ENCODE measurements around the gene CHRNA9.
"Not testable (repeated sequence)": the region's sequence is repeated elsewhere in the genome, so short reads cannot be mapped to it uniquely, and the experiment has no call there.

DNA sequence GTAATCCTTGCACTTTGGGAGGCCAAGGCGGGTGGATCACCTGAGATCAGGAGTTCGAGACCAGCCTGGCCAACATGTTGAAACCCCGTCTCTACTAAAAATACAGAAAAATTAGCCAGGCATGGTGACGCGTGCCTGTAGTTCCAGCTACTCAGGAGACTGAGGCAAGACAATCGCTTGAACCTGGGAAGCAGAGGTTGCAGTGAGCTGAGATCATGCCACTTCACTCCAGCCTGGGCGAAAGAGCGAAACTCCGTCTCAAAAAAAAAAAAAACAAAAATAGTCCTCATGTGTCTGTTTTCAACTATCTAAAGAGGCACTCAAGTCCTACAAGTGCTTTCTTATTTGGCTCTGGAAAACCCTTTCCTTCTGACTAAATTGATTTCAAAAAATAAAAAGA lies 57.1 kb downstream of the CHRNA9 start:
- not testable (repeated sequence) for TF ChIP-seq XRCC5 (optimal IDR thresholded peaks at IDR 0.05; ENCODE audit: low read length); HNRNPUL1 (IDR thresholded peaks at IDR 0.05; ENCODE audit: low read depth, low read length); ESRRA (CRISPR knock-in tag; IDR thresholded peaks at IDR 0.05; ENCODE audit: low read depth); ZNF232 (CRISPR knock-in tag; IDR thresholded peaks at IDR 0.05; ENCODE audit: borderline replicate concordance); MAFK (conservative IDR thresholded peaks at IDR 0.05 in 1 of 2, IDR thresholded peaks at IDR 0.05 in 1 of 2; ENCODE audit: low read length in 2 of 2)
- TF ChIP-seq, protein P1, sequence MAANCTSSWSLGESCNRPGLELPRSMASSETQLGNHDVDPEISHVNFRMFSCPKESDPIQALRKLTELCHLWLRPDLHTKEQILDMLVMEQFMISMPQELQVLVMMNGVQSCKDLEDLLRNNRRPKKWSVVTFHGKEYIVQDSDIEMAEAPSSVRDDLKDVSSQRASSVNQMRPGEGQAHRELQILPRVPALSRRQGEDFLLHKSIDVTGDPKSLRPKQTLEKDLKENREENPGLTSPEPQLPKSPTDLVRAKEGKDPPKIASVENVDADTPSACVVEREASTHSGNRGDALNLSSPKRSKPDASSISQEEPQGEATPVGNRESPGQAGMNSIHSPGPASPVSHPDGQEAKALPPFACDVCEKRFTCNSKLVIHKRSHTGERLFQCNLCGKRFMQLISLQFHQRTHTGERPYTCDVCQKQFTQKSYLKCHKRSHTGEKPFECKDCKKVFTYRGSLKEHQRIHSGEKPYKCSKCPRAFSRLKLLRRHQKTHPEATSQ (CRISPR knock-in tag; IDR thresholded peaks at IDR 0.05; ENCODE audit: borderline replicate concordance) = not testable (repeated sequence)
- TF ChIP-seq, protein P2, sequence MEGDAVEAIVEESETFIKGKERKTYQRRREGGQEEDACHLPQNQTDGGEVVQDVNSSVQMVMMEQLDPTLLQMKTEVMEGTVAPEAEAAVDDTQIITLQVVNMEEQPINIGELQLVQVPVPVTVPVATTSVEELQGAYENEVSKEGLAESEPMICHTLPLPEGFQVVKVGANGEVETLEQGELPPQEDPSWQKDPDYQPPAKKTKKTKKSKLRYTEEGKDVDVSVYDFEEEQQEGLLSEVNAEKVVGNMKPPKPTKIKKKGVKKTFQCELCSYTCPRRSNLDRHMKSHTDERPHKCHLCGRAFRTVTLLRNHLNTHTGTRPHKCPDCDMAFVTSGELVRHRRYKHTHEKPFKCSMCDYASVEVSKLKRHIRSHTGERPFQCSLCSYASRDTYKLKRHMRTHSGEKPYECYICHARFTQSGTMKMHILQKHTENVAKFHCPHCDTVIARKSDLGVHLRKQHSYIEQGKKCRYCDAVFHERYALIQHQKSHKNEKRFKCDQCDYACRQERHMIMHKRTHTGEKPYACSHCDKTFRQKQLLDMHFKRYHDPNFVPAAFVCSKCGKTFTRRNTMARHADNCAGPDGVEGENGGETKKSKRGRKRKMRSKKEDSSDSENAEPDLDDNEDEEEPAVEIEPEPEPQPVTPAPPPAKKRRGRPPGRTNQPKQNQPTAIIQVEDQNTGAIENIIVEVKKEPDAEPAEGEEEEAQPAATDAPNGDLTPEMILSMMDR (CRISPR knock-in tag; IDR thresholded peaks at IDR 0.05) = not testable (repeated sequence)
